ENCODE data around the gene WRAP53. TPM values are rescaled to one million over a fixed set of nuclear protein-coding genes. Genes with fewer than 3 reads are reported as not detected.

The WRAP53 gene
- total RNA-seq, 1 experiment from 2014 or later = 25.7 TPM

DNA sequence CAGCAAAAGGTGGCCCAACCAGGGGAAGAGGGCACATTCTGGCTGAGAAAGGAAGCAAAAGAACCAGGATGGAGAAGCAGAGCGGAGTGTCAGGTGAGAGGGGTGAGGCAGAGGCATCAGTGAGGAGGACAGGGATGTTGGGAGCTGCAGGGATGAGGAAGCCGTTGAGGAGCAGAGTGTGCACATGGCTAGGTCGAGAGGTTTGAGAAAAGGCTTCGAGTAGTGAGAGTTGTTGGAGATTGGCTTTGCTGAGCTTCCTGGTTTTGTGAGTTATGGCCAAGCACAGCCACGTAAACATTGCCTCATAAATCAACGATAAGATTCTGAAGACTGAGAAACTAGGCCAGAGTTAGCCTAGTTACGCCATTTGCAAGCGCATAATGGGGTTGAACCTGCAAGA, 56.1 kb downstream of the WRAP53 start:
- DNase-seq (ENCODE audit: low read depth) = no peak

- DNase-seq (ENCODE audit: low read depth) = peak; percentile 91
Observed at GRCh38 chr17:7745748-7746470, 57.6 kb downstream of the WRAP53 start.

- peak; percentile 35 for DNase-seq (ENCODE audit: low read depth)
Observed at GRCh38 chr17:7747635-7748071, 59.4 kb downstream of the WRAP53 start.

GRCh38 chr17:7748076-7748775, 59.9 kb downstream of the WRAP53 start:
- peak; percentile 28 for DNase-seq (ENCODE audit: low read depth)

- peak; percentile 81 for DNase-seq (ENCODE audit: low read depth)
Observed at GRCh38 chr17:7750321-7750821, 62.1 kb downstream of the WRAP53 start.

Other genes starting within 250 kb of the WRAP53 start
- 2.0 and 4.1 TPM in 2 replicates for gene FGF11, start 249.0 kb upstream of the WRAP53 start, total RNA-seq (2014; rRNA removed; shearing (Covaris generic))
- gene CHRNB1, start 243.4 kb upstream of the WRAP53 start, total RNA-seq (2014; rRNA removed; shearing (Covaris generic)) = 10.4 and 11.9 TPM in 2 replicates
- 14.3 and 14.8 TPM in 2 replicates for gene ZBTB4, start 208.8 kb upstream of the WRAP53 start, total RNA-seq (2014; rRNA removed; shearing (Covaris generic))
- not detected in 2 replicates for gene SLC35G6, start 207.0 kb upstream of the WRAP53 start, total RNA-seq (2014; rRNA removed; shearing (Covaris generic))
- 15.4 and 22.3 TPM in 2 replicates for gene POLR2A, start 204.1 kb upstream of the WRAP53 start, total RNA-seq (2014; rRNA removed; shearing (Covaris generic))
- gene TNFSF12, start 139.4 kb upstream of the WRAP53 start, total RNA-seq (2014; rRNA removed; shearing (Covaris generic)) = 8.8 and 9.2 TPM in 2 replicates
- gene TNFSF13, start 129.7 kb upstream of the WRAP53 start, total RNA-seq (2014; rRNA removed; shearing (Covaris generic)) = 0.10 and 0.60 TPM in 2 replicates
- 53.5 and 59.0 TPM in 2 replicates for gene SENP3, start 126.6 kb upstream of the WRAP53 start, total RNA-seq (2014; rRNA removed; shearing (Covaris generic))
- gene CD68, start 108.8 kb upstream of the WRAP53 start, total RNA-seq (2014; rRNA removed; shearing (Covaris generic)) = 35.3 and 44.1 TPM in 2 replicates
- gene MPDU1, start 104.6 kb upstream of the WRAP53 start, total RNA-seq (2014; rRNA removed; shearing (Covaris generic)) = 166 and 211 TPM in 2 replicates
- not detected in 2 replicates for gene SOX15, start 98.4 kb upstream of the WRAP53 start, total RNA-seq (2014; rRNA removed; shearing (Covaris generic))
- 20.3 and 25.2 TPM in 2 replicates for gene FXR2, start 73.6 kb upstream of the WRAP53 start, total RNA-seq (2014; rRNA removed; shearing (Covaris generic))
- 17.4 and 31.2 TPM in 2 replicates for gene SAT2, start 60.7 kb upstream of the WRAP53 start, total RNA-seq (2014; rRNA removed; shearing (Covaris generic))
- gene SHBG, start 58.3 kb upstream of the WRAP53 start, total RNA-seq (2014; rRNA removed; shearing (Covaris generic)) = not detected in 2 replicates
- not detected in 2 replicates for gene ATP1B2, start 37.6 kb upstream of the WRAP53 start, total RNA-seq (2014; rRNA removed; shearing (Covaris generic))
- gene TP53, start 987 bp upstream of the WRAP53 start, total RNA-seq (2014; rRNA removed; shearing (Covaris generic)) = 2.5 and 4.1 TPM in 2 replicates
- gene EFNB3, start 16.7 kb downstream of the WRAP53 start, total RNA-seq (2014; rRNA removed; shearing (Covaris generic)) = 0.84 and 1.3 TPM in 2 replicates
- gene DNAH2, start 29.3 kb downstream of the WRAP53 start, total RNA-seq (2014; rRNA removed; shearing (Covaris generic)) = 1.8 and 3.2 TPM in 2 replicates
- gene KDM6B, start 145.7 kb downstream of the WRAP53 start, total RNA-seq (2014; rRNA removed; shearing (Covaris generic)) = 0.20 and 0.48 TPM in 2 replicates
- not detected in 2 replicates for gene TMEM88, start 166.6 kb downstream of the WRAP53 start, total RNA-seq (2014; rRNA removed; shearing (Covaris generic))
- gene NAA38, start 169.1 kb downstream of the WRAP53 start, total RNA-seq (2014; rRNA removed; shearing (Covaris generic)) = 94.4 and 110 TPM in 2 replicates
- 5.7 and 6.1 TPM in 2 replicates for gene CYB5D1, start 169.5 kb downstream of the WRAP53 start, total RNA-seq (2014; rRNA removed; shearing (Covaris generic))
- gene CHD3, start 200.3 kb downstream of the WRAP53 start, total RNA-seq (2014; rRNA removed; shearing (Covaris generic)) = 20.3 and 30.8 TPM in 2 replicates
- gene RNF227, start 227.8 kb downstream of the WRAP53 start, total RNA-seq (2014; rRNA removed; shearing (Covaris generic)) = 2.3 and 7.8 TPM in 2 replicates
- gene KCNAB3, start 241.4 kb downstream of the WRAP53 start, total RNA-seq (2014; rRNA removed; shearing (Covaris generic)) = 1.1 TPM in 2 replicates
- gene TRAPPC1, start 243.5 kb downstream of the WRAP53 start, total RNA-seq (2014; rRNA removed; shearing (Covaris generic)) = 39.9 and 54.2 TPM in 2 replicates
- gene CNTROB, start 243.7 kb downstream of the WRAP53 start, total RNA-seq (2014; rRNA removed; shearing (Covaris generic)) = 19.6 and 23.2 TPM in 2 replicates

All from RPMI7951 (cell line).